Osteoblast (primary cell): ENCODE results near the gene SYT3. TPM values are rescaled to one million over a fixed set of nuclear protein-coding genes. Genes with fewer than 3 reads are reported as not detected.

Experiments used
- DNase-seq: peaks from one replicate; pipeline ENCODE4 v3.0.0; 2011; ENCODE audit warnings: low spot score, mixed read lengths; ENCODE audit not compliant: insufficient read length; ENCODE audit errors: missing footprints
- H2AFZ ChIP-seq: 2 replicates; pipeline ENCODE4 v1.6.0; 2011; ENCODE audit warnings: mild to moderate bottlenecking, low read length
- H3K27ac ChIP-seq: 2 replicates; pipeline ENCODE4 v1.5.1; 2011; ENCODE audit warnings: mild to moderate bottlenecking, low read depth, low read length, moderate library complexity
- H3K27me3 ChIP-seq: 2 replicates; pipeline ENCODE4 v1.6.0; 2012; ENCODE audit warnings: mild to moderate bottlenecking, control low read depth, inconsistent platforms, low read length, moderate library complexity; ENCODE audit not compliant: insufficient read depth
- H3K36me3 ChIP-seq: 2 replicates; pipeline ENCODE4 v1.5.1; 2011; ENCODE audit warnings: mild to moderate bottlenecking, low read length, control low read depth, moderate library complexity; ENCODE audit not compliant: insufficient read depth
- H3K4me1 ChIP-seq: 2 replicates; pipeline ENCODE4 v1.5.1; 2011; ENCODE audit warnings: mild to moderate bottlenecking, low read length, control low read depth, moderate library complexity; ENCODE audit not compliant: insufficient read depth
- H3K4me2 ChIP-seq: 2 replicates; pipeline ENCODE4 v1.6.0; 2011; ENCODE audit warnings: mild to moderate bottlenecking, low read length; ENCODE audit not compliant: insufficient read depth
- H3K4me3 ChIP-seq: fragments of 200-600 bp; sonication (generic); 3 replicates; pipeline ENCODE4 v1.5.1; 2012; ENCODE audit warnings: mild to moderate bottlenecking, low read length, inconsistent platforms; ENCODE audit not compliant: insufficient read depth
- H3K79me2 ChIP-seq: 2 replicates; pipeline ENCODE4 v1.6.0; 2012; ENCODE audit warnings: mild to moderate bottlenecking, low read length, control low read depth, inconsistent platforms; ENCODE audit not compliant: insufficient read depth
- H3K9me3 ChIP-seq: 2 replicates; pipeline ENCODE4 v1.5.1; 2011; ENCODE audit warnings: low read depth, low read length, control low read depth
- H4K20me1 ChIP-seq: 2 replicates; pipeline ENCODE4 v1.6.0; 2012; ENCODE audit warnings: mild to moderate bottlenecking, low read length, control low read depth; ENCODE audit not compliant: insufficient read depth
- CTCF ChIP-seq: IDR thresholded peaks from 2 replicates; pipeline ENCODE4 v1.5.1; 2011; ENCODE audit warnings: mild to moderate bottlenecking, low read depth, low read length, moderate library complexity; ENCODE audit errors: extremely low read depth
- total RNA-seq: library from RNA; depleted of rRNA; stranded (reverse); fragments of >200 nt; gene quantifications from 2 replicates; pipeline ENCODE4 v1.2.3, GENCODE V29; 2012

The SYT3 gene
- total RNA-seq, 1 donor, result 0.36 TPM

DNA sequence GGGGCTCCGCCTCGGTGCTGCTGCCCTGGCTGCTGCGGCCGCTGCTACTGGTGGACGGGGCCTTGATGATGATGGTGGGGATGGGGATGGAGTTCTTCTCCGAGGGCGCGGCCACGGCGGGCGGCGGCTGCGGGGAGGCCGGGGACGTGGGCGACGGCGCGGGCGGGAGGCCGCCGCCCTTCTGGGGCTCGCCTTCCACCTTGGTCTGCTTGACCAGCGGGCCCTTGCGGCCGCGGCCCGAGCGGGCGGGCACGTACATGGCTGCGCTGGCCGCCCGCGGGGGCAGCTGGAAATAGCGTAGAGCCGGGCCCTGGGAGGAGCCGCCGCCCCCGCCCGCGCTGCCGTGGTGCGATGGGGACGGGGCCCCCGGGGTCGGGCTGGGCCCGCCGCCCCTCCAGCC lies 28.7 kb upstream of the SYT3 start:
- Histone ChIP-seq H3K79me2 (no peaks in the 10 kb centered on the region), H3K4me3 (no peak overlapping the region), H3K36me3 (no peaks in the 10 kb centered on the region), H3K27ac (no peak overlapping the region), H3K4me2 (no peak overlapping the region), H3K9me3 (no peaks in the 10 kb centered on the region), H3K27me3 (peaks cover 25% of the 10 kb centered on the region), H4K20me1 (no peaks in the 10 kb centered on the region), H2AFZ (no peak overlapping the region), H3K4me1 (no peaks in the 10 kb centered on the region)
- no peak for DNase-seq
- TF ChIP-seq CTCF, result no peak

DNA sequence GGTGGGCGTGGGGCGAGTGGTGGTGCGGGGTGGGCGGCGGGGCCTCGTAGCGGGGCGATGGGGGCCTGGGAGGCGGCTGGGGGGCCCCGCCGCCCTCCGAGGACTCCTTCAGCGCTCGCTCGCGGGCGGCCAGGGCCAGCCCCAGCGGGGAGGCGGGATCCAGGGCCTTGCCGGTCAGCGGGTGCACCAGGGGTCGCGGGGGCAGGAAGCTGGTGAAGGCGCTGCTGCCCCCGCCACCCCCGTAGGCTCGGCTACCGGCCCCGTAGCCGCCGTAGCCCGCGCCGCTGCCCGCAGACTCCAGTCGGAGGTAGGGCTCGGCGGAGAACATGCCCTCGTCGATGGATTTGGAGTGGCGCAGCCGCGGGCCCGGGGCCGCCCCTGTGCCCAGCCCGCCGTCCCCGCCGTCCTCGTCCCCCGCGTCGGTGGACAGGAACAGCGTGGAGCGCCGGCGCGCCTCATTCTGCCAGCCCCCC lies 28.1 kb upstream of the SYT3 start:
- Histone ChIP-seq H3K9me3 (no peaks in the 10 kb centered on the region), H3K27ac (no peak overlapping the region), H3K4me2 (no peak overlapping the region), H3K36me3 (no peaks in the 10 kb centered on the region), H3K4me3 (no peak overlapping the region), H3K79me2 (no peaks in the 10 kb centered on the region), H3K4me1 (no peaks in the 10 kb centered on the region), H4K20me1 (no peaks in the 10 kb centered on the region), H3K27me3 (peaks cover 25% of the 10 kb centered on the region), H2AFZ (no peak overlapping the region)
- TF ChIP-seq CTCF, result no peak
- DNase-seq, result no peak

GRCh38 chr19:50667177-50667758 lies 27.6 kb upstream of the SYT3 start:
- H3K9me3 ChIP-seq, result no peaks in the 10 kb centered on the region
- no peak for TF ChIP-seq CTCF
- no peak overlapping the region for H3K4me2 ChIP-seq
- H3K4me1 ChIP-seq, result no peaks in the 10 kb centered on the region
- no peak overlapping the region for H2AFZ ChIP-seq
- no peak overlapping the region for H3K27ac ChIP-seq
- H4K20me1 ChIP-seq, result no peaks in the 10 kb centered on the region
- no peak for DNase-seq
- no peaks in the 10 kb centered on the region for H3K79me2 ChIP-seq
- H3K4me3 ChIP-seq, result no peak overlapping the region
- no peaks in the 10 kb centered on the region for H3K36me3 ChIP-seq
- peaks cover 25% of the 10 kb centered on the region for H3K27me3 ChIP-seq

DNA sequence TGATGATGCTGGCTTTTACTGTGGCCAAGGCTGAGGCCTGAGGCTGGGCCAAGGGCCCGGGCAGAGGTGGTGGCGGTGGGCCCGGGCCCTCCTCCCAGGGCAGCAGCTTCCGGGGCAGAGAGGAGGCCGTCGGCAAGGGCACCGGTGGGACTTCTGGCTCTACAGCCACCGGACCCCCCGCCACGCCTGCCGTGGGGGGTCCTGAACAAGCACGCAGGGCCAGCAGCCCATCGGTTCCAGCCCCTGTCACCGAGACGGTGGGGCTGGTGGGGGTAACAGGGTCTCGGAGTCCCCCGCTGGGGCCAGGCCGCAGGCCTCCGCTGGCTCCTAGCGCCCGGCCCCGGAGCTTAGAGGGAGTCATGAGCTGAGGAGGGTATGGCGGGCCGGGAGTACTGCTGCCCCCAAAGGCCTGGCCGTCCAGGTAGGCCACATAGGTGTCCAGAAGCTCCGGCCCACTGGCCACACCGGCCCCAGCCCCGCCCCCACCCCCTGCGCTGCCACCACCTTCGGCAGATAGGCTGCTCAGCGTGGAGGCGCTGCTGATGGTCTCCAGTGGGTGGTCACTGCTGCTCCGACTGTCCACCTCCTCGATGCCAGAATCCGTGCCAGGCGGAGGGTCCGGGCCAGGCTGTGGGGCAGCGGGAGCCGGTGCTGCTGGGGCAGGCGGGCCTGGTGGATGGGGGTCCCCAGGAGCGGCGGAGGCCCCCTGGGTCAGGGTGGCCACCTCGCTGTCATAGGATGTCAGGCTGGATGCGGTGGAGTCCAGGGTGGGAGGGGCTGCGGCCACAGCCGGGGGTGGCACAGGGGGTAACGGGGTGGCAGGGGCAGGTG lies 26.9 kb upstream of the SYT3 start:
- Histone ChIP-seq H3K4me1 (no peaks in the 10 kb centered on the region), H3K27me3 (peaks cover 25% of the 10 kb centered on the region), H2AFZ (no peak overlapping the region), H3K27ac (no peak overlapping the region), H3K4me3 (no peak overlapping the region), H3K36me3 (no peaks in the 10 kb centered on the region), H4K20me1 (no peaks in the 10 kb centered on the region), H3K79me2 (no peaks in the 10 kb centered on the region), H3K9me3 (no peaks in the 10 kb centered on the region), H3K4me2 (no peak overlapping the region)
- no peak for TF ChIP-seq CTCF
- DNase-seq, result no peak
